ENCODE measurements around the gene TRIM71. TPM values are rescaled to one million over a fixed set of nuclear protein-coding genes. Genes with fewer than 3 reads are reported as not detected.

Gene TRIM71
- total RNA-seq, 1 donor from 2014 or later = not detected

- ATAC-seq (ENCODE audit: low read depth) (no peak), DNase-seq (no peak)
- H3K4me1 Mint-ChIP-seq = peaks cover 4% of the 10 kb centered on the region
- H3K9me3 Mint-ChIP-seq = no peaks in the 10 kb centered on the region
- H3K4me3 Mint-ChIP-seq = no peak overlapping the region
- CTCF ChIA-PET = no interaction called here
- no peaks in the 10 kb centered on the region for H3K36me3 Mint-ChIP-seq (ENCODE audit: low read depth)
- POLR2A ChIA-PET = no interaction called here
- no peak overlapping the region for H3K27ac Mint-ChIP-seq
- intact Hi-C loops (cut with micrococcal nuclease) = no loop called here
- TF ChIP-seq CTCF (IDR thresholded peaks at IDR 0.05) = no peak
- H3K27me3 Mint-ChIP-seq = no peaks in the 10 kb centered on the region
Observed at GRCh38 chr3:32883817-32884216, 66.0 kb downstream of the TRIM71 start.

- no peak for TF ChIP-seq CTCF (IDR thresholded peaks at IDR 0.05)
- intact Hi-C loops (cut with micrococcal nuclease) = no loop called here
- H3K4me3 Mint-ChIP-seq = no peak overlapping the region
- H3K36me3 Mint-ChIP-seq (ENCODE audit: low read depth) = no peaks in the 10 kb centered on the region
- no peak for ATAC-seq (ENCODE audit: low read depth)
- POLR2A ChIA-PET = no interaction called here
- no peak overlapping the region for H3K27ac Mint-ChIP-seq
- H3K9me3 Mint-ChIP-seq = no peaks in the 10 kb centered on the region
- peaks cover 4% of the 10 kb centered on the region for H3K4me1 Mint-ChIP-seq
- no peak for DNase-seq
- H3K27me3 Mint-ChIP-seq = no peaks in the 10 kb centered on the region
- CTCF ChIA-PET = no interaction called here
Observed at GRCh38 chr3:32884591-32884990, 66.8 kb downstream of the TRIM71 start.

DNA sequence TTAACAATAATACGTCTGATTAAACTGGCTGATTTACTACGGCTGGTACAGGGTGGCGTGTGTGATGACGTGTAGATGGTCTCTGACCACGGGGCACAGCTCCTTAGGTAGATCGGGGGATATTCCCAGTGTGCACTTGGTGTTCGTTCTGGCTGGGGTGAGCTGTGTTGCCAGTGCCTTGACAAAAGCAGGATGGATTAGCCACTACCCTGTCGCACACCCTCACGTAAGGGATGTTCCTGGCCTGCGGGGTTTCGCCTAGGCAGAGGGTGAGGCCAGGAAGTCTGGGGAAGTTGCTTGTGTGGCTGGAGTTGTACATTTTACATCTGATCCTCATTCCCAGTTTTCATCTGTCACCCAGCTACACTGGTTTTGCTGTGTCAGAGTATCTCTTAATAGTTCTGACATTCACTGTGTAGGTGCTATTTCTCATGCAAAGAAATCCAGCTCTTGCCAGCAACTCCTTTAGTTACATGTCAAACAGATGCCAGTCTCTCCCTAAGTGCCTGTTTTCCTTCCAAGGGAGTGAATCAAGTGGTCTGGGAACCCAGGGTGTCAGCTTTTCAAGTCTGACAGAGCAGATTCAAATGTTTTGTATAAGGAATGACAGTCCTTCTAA, 67.6 kb downstream of the TRIM71 start:
- H3K4me3 Mint-ChIP-seq = no peak overlapping the region
- peaks cover 4% of the 10 kb centered on the region for H3K4me1 Mint-ChIP-seq
- H3K27me3 Mint-ChIP-seq = no peaks in the 10 kb centered on the region
- ATAC-seq (ENCODE audit: low read depth) = no peak
- H3K9me3 Mint-ChIP-seq = no peaks in the 10 kb centered on the region
- CTCF ChIA-PET = no interaction called here
- H3K36me3 Mint-ChIP-seq (ENCODE audit: low read depth) = no peaks in the 10 kb centered on the region
- H3K27ac Mint-ChIP-seq = no peak overlapping the region
- no peak for DNase-seq
- intact Hi-C loops (cut with micrococcal nuclease) = no loop called here
- TF ChIP-seq CTCF (IDR thresholded peaks at IDR 0.05) = no peak
- POLR2A ChIA-PET = no interaction called here

- CTCF ChIA-PET = no interaction called here
- no peaks in the 10 kb centered on the region for H3K9me3 Mint-ChIP-seq
- POLR2A ChIA-PET = no interaction called here
- H3K4me3 Mint-ChIP-seq = no peak overlapping the region
- peaks cover 4% of the 10 kb centered on the region for H3K4me1 Mint-ChIP-seq
- no peaks in the 10 kb centered on the region for H3K36me3 Mint-ChIP-seq (ENCODE audit: low read depth)
- H3K27ac Mint-ChIP-seq = no peak overlapping the region
- no peaks in the 10 kb centered on the region for H3K27me3 Mint-ChIP-seq
- ATAC-seq (ENCODE audit: low read depth) (no peak), DNase-seq (no peak)
- no peak for TF ChIP-seq CTCF (IDR thresholded peaks at IDR 0.05)
- intact Hi-C loops (cut with micrococcal nuclease) = no loop called here
Observed at GRCh38 chr3:32886296-32886695, 68.5 kb downstream of the TRIM71 start.

GRCh38 chr3:32886911-32887310, 69.1 kb downstream of the TRIM71 start:
- no peaks in the 10 kb centered on the region for H3K27me3 Mint-ChIP-seq

More at GRCh38 chr3:32886911-32887310, 69.1 kb downstream of the TRIM71 start:
- intact Hi-C loops (cut with micrococcal nuclease) = no loop called here
- ATAC-seq (ENCODE audit: low read depth) = no peak
- no peaks in the 10 kb centered on the region for H3K36me3 Mint-ChIP-seq (ENCODE audit: low read depth)
- TF ChIP-seq CTCF (IDR thresholded peaks at IDR 0.05) = no peak
- CTCF ChIA-PET = no interaction called here
- H3K4me1 Mint-ChIP-seq = peaks cover 4% of the 10 kb centered on the region
- DNase-seq = no peak
- POLR2A ChIA-PET = no interaction called here
- H3K4me3 Mint-ChIP-seq = no peak overlapping the region
- H3K9me3 Mint-ChIP-seq = no peaks in the 10 kb centered on the region
- H3K27ac Mint-ChIP-seq = no peak overlapping the region
